HTERT RPE-1 (cell line): ENCODE results near the gene UMPS.

Source experiments
- in situ Hi-C: fragments of 300-500 bp; cut with MboI; formaldehyde crosslinking; loops from 4 replicates; pipeline ENCODE4 v1.14.3; 2020; ENCODE audit warnings: low sequenced_read_pairs

UMPS gene

GRCh38 chr3:124796477-124796876 is 66.2 kb downstream of the UMPS start:
- in situ Hi-C loops, result no loop called here

DNA sequence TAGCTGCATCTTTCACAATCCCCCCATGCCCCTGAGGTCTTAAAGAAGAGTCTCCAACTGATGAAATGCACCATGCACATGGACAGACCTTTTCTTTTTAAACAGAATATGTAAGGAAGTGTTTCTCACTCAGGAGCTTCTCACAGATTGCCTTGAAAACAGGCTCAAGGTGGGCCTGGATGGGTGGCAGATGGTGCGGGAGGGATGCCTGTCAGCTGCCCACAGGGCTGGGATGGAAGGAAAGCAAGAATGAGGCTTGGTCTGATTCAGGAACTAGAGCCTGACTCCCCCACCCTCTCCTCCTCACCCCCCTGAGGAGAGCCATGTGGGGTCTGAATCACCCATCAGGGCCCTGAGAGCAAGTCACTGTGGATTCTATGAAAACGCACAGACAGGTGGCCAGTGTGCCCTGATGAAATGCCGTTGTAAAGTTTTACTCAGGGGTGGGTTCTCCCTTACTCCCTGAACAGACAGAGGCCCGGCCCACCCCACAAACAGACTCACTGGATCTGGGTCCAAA is 67.2 kb downstream of the UMPS start:
- in situ Hi-C loops, result no loop called here
